Adrenal gland (tissue), 5 donors: ENCODE measurements around the gene WDR91.

ENCODE experiments used
- POLR2A ChIP-seq, 2 donors: fragments of 450-650 bp; IDR thresholded peaks; one replicate each; pipeline ENCODE4 v1.6.1; 2017; ENCODE audit warnings: antibody characterized with exemption in 2 of 2, mild to moderate bottlenecking in 2 of 2, moderate library complexity in 1 of 2
- TF ChIP-seq, protein P1 (sequence below), 6 experiments: fragments of 450-650 bp in 4 of 6; fragments of 200-600 bp in 2 of 6; sonication (generic) in 1 of 6; IDR thresholded peaks; 1 replicate in 5 of 6; 2 replicates in 1 of 6; pipeline versions ENCODE4 v1.5.1 to v1.8.0; 2016 to 2021; ENCODE audit warnings: antibody characterized with exemption in 6 of 6, mild to moderate bottlenecking in 2 of 6, moderate library complexity in 1 of 6
- donor health status: DM: no; HTN: no; CAD: no.

DNA sequence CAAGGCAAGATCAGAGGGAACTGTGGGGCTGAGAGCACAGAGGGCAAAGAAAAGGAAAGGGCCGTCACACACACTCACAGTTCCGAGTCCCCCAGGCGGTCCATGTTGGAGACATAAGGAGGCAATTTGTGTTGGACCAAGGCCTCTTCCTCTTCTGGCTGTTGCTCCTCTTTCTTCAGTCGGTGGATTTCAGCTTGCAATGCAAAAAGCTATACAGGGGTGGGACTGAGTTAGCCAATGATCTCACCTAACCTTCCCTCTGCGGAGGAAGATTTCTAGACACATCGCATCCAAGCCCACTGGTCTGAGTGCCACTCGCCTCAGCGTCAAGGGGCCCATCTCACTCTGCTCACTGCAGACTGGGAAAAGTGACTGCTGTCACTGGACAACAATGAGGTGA lies 5.5 kb downstream of the WDR91 start:
- TF ChIP-seq, protein P1, sequence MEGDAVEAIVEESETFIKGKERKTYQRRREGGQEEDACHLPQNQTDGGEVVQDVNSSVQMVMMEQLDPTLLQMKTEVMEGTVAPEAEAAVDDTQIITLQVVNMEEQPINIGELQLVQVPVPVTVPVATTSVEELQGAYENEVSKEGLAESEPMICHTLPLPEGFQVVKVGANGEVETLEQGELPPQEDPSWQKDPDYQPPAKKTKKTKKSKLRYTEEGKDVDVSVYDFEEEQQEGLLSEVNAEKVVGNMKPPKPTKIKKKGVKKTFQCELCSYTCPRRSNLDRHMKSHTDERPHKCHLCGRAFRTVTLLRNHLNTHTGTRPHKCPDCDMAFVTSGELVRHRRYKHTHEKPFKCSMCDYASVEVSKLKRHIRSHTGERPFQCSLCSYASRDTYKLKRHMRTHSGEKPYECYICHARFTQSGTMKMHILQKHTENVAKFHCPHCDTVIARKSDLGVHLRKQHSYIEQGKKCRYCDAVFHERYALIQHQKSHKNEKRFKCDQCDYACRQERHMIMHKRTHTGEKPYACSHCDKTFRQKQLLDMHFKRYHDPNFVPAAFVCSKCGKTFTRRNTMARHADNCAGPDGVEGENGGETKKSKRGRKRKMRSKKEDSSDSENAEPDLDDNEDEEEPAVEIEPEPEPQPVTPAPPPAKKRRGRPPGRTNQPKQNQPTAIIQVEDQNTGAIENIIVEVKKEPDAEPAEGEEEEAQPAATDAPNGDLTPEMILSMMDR (IDR thresholded peaks at IDR 0.05): no peak
- no peak for TF ChIP-seq POLR2A (IDR thresholded peaks at IDR 0.05)
